Smooth muscle cell (in vitro differentiated cells): ENCODE results near the gene CLDN17. TPM values are rescaled to one million over a fixed set of nuclear protein-coding genes. Genes with fewer than 3 reads are reported as not detected.

ENCODE experiments used
- DNase-seq: peaks from one replicate; lab custom pipeline; 2025; ENCODE audit not compliant: unreplicated experiment; lab: John Stamatoyannopoulos, UW
- H2AFZ ChIP-seq: fragments of 200-600 bp; sonication (generic); 2 replicates; pipeline ENCODE4 v1.6.0; 2016; ENCODE audit warnings: antibody characterized with exemption, low read depth, mild to moderate bottlenecking
- H3F3A ChIP-seq: fragments of 200-600 bp; sonication (generic); 2 replicates; pipeline ENCODE4 v1.6.0; 2017; ENCODE audit warnings: antibody characterized with exemption, low read depth
- H3K27ac ChIP-seq: fragments of 200-600 bp; sonication (generic); 2 replicates; pipeline ENCODE4 v1.5.1; 2016; ENCODE audit warnings: low read depth, mild to moderate bottlenecking
- H3K27me3 ChIP-seq: fragments of 200-600 bp; sonication (generic); 2 replicates; pipeline ENCODE4 v1.6.1; 2016; ENCODE audit warnings: low read depth, mild to moderate bottlenecking
- H3K36me3 ChIP-seq: fragments of 200-600 bp; sonication (generic); 2 replicates; pipeline ENCODE4 v1.5.1; 2016; ENCODE audit warnings: low read depth
- H3K4me1 ChIP-seq: fragments of 200-600 bp; sonication (generic); 2 replicates; pipeline ENCODE4 v1.5.1; 2016; ENCODE audit warnings: low read depth
- H3K4me2 ChIP-seq: fragments of 200-600 bp; sonication (generic); 2 replicates; pipeline ENCODE4 v1.6.0; 2016; ENCODE audit warnings: mild to moderate bottlenecking
- H3K4me3 ChIP-seq: fragments of 200-600 bp; sonication (generic); 2 replicates; pipeline ENCODE4 v1.5.1; 2016; ENCODE audit warnings: mild to moderate bottlenecking
- H3K79me2 ChIP-seq: fragments of 200-600 bp; sonication (generic); 2 replicates; pipeline ENCODE4 v1.6.0; 2016; ENCODE audit warnings: low read depth, mild to moderate bottlenecking
- H3K9ac ChIP-seq: fragments of 200-600 bp; sonication (generic); 2 replicates; pipeline ENCODE4 v1.6.0; 2016; ENCODE audit warnings: low read depth
- H3K9me3 ChIP-seq: fragments of 200-600 bp; sonication (generic); replicated peaks from 2 replicates; pipeline ENCODE4 v1.5.1; 2016; ENCODE audit warnings: low read depth
- H4K20me1 ChIP-seq: fragments of 200-600 bp; sonication (generic); 2 replicates; pipeline ENCODE4 v1.6.0; 2016; ENCODE audit warnings: low read depth
- CTCF ChIP-seq: fragments of 200-600 bp; sonication (generic); IDR thresholded peaks from 2 replicates; pipeline ENCODE4 v1.5.1; 2017; ENCODE audit warnings: borderline replicate concordance, mild to moderate bottlenecking, antibody characterized with exemption; ENCODE audit not compliant: insufficient read depth, poor library complexity, severe bottlenecking
- WGBS: methylation state at CpG from one replicate; pipeline ENCODE4 v1.1.7; 2016; ENCODE audit warnings: low lambda C conversion rate; 5-methylcytosine and 5-hydroxymethylcytosine counted together
- polyA plus RNA-seq: library from polyadenylated mRNA; unstranded; fragments of >200 nt; fragmentation: Nextera tagmentation; extraction: Ambion mirVana; gene quantifications from 2 replicates; pipeline ENCODE4 v1.2.1, GENCODE V29; 2016
- total RNA-seq: library from RNA; depleted of rRNA; stranded (reverse); fragments of >200 nt; gene quantifications from 2 replicates; pipeline ENCODE4 v1.2.3, GENCODE V29; 2014

The CLDN17 gene
- total and polyA plus RNA-seq, 2 experiments from 2014 or later, result 1.8 TPM; not detected in 1

GRCh38 chr21:30186242-30186641 is 19.6 kb upstream of the CLDN17 start:
- H3K27me3 ChIP-seq, result no peaks in the 10 kb centered on the region
- WGBS, result 92% methylated on average over 2 of the region's 2 CpGs
- H3K27ac ChIP-seq, result no peak overlapping the region
- no peak overlapping the region for H2AFZ ChIP-seq
- H3K9ac ChIP-seq, result no peak overlapping the region
- H3K79me2 ChIP-seq, result no peaks in the 10 kb centered on the region
- no peaks in the 10 kb centered on the region for H3K4me1 ChIP-seq
- H4K20me1 ChIP-seq, result no peaks in the 10 kb centered on the region
- DNase-seq, result no peak
- no peak overlapping the region for H3K4me2 ChIP-seq
- H3K9me3 ChIP-seq, result no peaks in the 10 kb centered on the region
- TF ChIP-seq CTCF, result no peak
- no peak overlapping the region for H3K4me3 ChIP-seq
- H3F3A ChIP-seq, result no peaks in the 10 kb centered on the region
- no peaks in the 10 kb centered on the region for H3K36me3 ChIP-seq

GRCh38 chr21:30168086-30168485 is 1.5 kb upstream of the CLDN17 start:
- H3K9me3 ChIP-seq, result no peaks in the 10 kb centered on the region
- H3K4me2 ChIP-seq, result no peak overlapping the region
- no peak overlapping the region for H3K4me3 ChIP-seq
- H3K9ac ChIP-seq, result no peak overlapping the region
- H3K27ac ChIP-seq, result no peak overlapping the region
- H3F3A ChIP-seq, result no peaks in the 10 kb centered on the region
- H2AFZ ChIP-seq, result no peak overlapping the region
- H3K27me3 ChIP-seq, result no peaks in the 10 kb centered on the region
- WGBS, result 90% methylated on average over 3 of the region's 3 CpGs
- no peaks in the 10 kb centered on the region for H3K4me1 ChIP-seq
- no peaks in the 10 kb centered on the region for H4K20me1 ChIP-seq
- no peak for TF ChIP-seq CTCF
- no peaks in the 10 kb centered on the region for H3K36me3 ChIP-seq
- no peak for DNase-seq
- H3K79me2 ChIP-seq, result no peaks in the 10 kb centered on the region

GRCh38 chr21:30166171-30166570 is 434 bp downstream of the CLDN17 start:
- no peaks in the 10 kb centered on the region for H3K27me3 ChIP-seq
- H3K4me2 ChIP-seq, result no peak overlapping the region
- no peak for TF ChIP-seq CTCF
- no peak overlapping the region for H3K27ac ChIP-seq
- H3K36me3 ChIP-seq, result no peaks in the 10 kb centered on the region
- H3K9me3 ChIP-seq, result no peaks in the 10 kb centered on the region
- no peak overlapping the region for H2AFZ ChIP-seq
- 94% methylated on average over 9 of the region's 9 CpGs for WGBS
- no peaks in the 10 kb centered on the region for H3F3A ChIP-seq
- no peak for DNase-seq
- no peaks in the 10 kb centered on the region for H3K79me2 ChIP-seq
- no peaks in the 10 kb centered on the region for H4K20me1 ChIP-seq
- H3K9ac ChIP-seq, result no peak overlapping the region
- H3K4me1 ChIP-seq, result no peaks in the 10 kb centered on the region
- no peak overlapping the region for H3K4me3 ChIP-seq

GRCh38 chr21:30164796-30165195 is 1.8 kb downstream of the CLDN17 start:
- Histone ChIP-seq H3K36me3 (no peaks in the 10 kb centered on the region), H3K27me3 (no peaks in the 10 kb centered on the region), H3K9ac (no peak overlapping the region), H4K20me1 (no peaks in the 10 kb centered on the region), H3K27ac (no peak overlapping the region), H3K9me3 (no peaks in the 10 kb centered on the region), H3F3A (no peaks in the 10 kb centered on the region), H3K4me2 (no peak overlapping the region), H2AFZ (no peak overlapping the region), H3K79me2 (no peaks in the 10 kb centered on the region), H3K4me3 (no peak overlapping the region), H3K4me1 (no peaks in the 10 kb centered on the region)
- TF ChIP-seq CTCF, result no peak
- no peak for DNase-seq
- 70% methylated on average over 1 of the region's 1 CpG for WGBS
